Measurements from ENCODE around the gene CHKB.

The CHKB gene

GRCh38 chr22:50570861-50571260, 11.8 kb downstream of the CHKB start:
- no peaks in the 10 kb centered on the region for H3K27me3 ChIP-seq (ENCODE audit: insufficient read depth, low read depth, severe bottlenecking)
- peaks cover 35% of the 10 kb centered on the region for H3K36me3 ChIP-seq
- TF ChIP-seq CTCF (IDR thresholded peaks at IDR 0.05; ENCODE audit: low read depth, low read length): no peak
- no peak overlapping the region for H3K4me3 ChIP-seq (ENCODE audit: low read depth, low read length)
- no peak for DNase-seq
- H3K27ac ChIP-seq: no peak overlapping the region
- no peaks in the 10 kb centered on the region for H3K9me3 ChIP-seq (ENCODE audit: severe bottlenecking)

GRCh38 chr22:50569896-50570535, 12.6 kb downstream of the CHKB start:
- DNase-seq: no peak
- peaks cover 28% of the 10 kb centered on the region for H3K36me3 ChIP-seq
- no peak overlapping the region for H3K27ac ChIP-seq
- no peak overlapping the region for H3K4me3 ChIP-seq (ENCODE audit: low read depth, low read length)
- TF ChIP-seq CTCF (IDR thresholded peaks at IDR 0.05; ENCODE audit: low read depth, low read length): no peak
- no peaks in the 10 kb centered on the region for H3K27me3 ChIP-seq (ENCODE audit: insufficient read depth, low read depth, severe bottlenecking)
- H3K9me3 ChIP-seq (ENCODE audit: severe bottlenecking): no peaks in the 10 kb centered on the region

- H3K27ac ChIP-seq: no peak overlapping the region
- TF ChIP-seq CTCF (IDR thresholded peaks at IDR 0.05; ENCODE audit: low read depth, low read length): no peak
- H3K9me3 ChIP-seq (ENCODE audit: severe bottlenecking): no peaks in the 10 kb centered on the region
- no peak for DNase-seq
- H3K36me3 ChIP-seq: peaks cover 28% of the 10 kb centered on the region
- no peaks in the 10 kb centered on the region for H3K27me3 ChIP-seq (ENCODE audit: insufficient read depth, low read depth, severe bottlenecking)
- no peak overlapping the region for H3K4me3 ChIP-seq (ENCODE audit: low read depth, low read length)
Observed at GRCh38 chr22:50569041-50569459, 13.6 kb downstream of the CHKB start.

- no peak for TF ChIP-seq CTCF (IDR thresholded peaks at IDR 0.05; ENCODE audit: low read depth, low read length)
- no peak for DNase-seq
- Histone ChIP-seq H3K27me3 (ENCODE audit: insufficient read depth, low read depth, severe bottlenecking) (no peaks in the 10 kb centered on the region), H3K4me3 (ENCODE audit: low read depth, low read length) (no peak overlapping the region), H3K36me3 (peaks cover 28% of the 10 kb centered on the region), H3K27ac (no peak overlapping the region), H3K9me3 (ENCODE audit: severe bottlenecking) (no peaks in the 10 kb centered on the region)
Observed at GRCh38 chr22:50568626-50569025, 14.0 kb downstream of the CHKB start.

- Histone ChIP-seq H3K27ac (no peak overlapping the region), H3K4me3 (ENCODE audit: low read depth, low read length) (no peak overlapping the region), H3K36me3 (peaks cover 28% of the 10 kb centered on the region), H3K9me3 (ENCODE audit: severe bottlenecking) (no peaks in the 10 kb centered on the region), H3K27me3 (ENCODE audit: insufficient read depth, low read depth, severe bottlenecking) (no peaks in the 10 kb centered on the region)
- no peak for TF ChIP-seq CTCF (IDR thresholded peaks at IDR 0.05; ENCODE audit: low read depth, low read length)
- no peak for DNase-seq
Observed at GRCh38 chr22:50567721-50568252, 14.9 kb downstream of the CHKB start.

- TF ChIP-seq CTCF (IDR thresholded peaks at IDR 0.05; ENCODE audit: low read depth, low read length): no peak
- H3K27ac ChIP-seq: no peak overlapping the region
Observed at GRCh38 chr22:50564289-50564688, 18.4 kb downstream of the CHKB start.

More at GRCh38 chr22:50564289-50564688, 18.4 kb downstream of the CHKB start:
- H3K9me3 ChIP-seq (ENCODE audit: severe bottlenecking): no peaks in the 10 kb centered on the region
- no peak for DNase-seq
- peaks cover 14% of the 10 kb centered on the region for H3K36me3 ChIP-seq
- no peak overlapping the region for H3K4me3 ChIP-seq (ENCODE audit: low read depth, low read length)
- no peaks in the 10 kb centered on the region for H3K27me3 ChIP-seq (ENCODE audit: insufficient read depth, low read depth, severe bottlenecking)

Data from WERI-Rb-1 (cell line).